Small intestine (tissue), 7 donors: Measurements from ENCODE around the gene OSBPL6. TPM values are rescaled to one million over a fixed set of nuclear protein-coding genes. Genes with fewer than 3 reads are reported as not detected.
A peak's percentile ranks its signal among the peaks of the same experiment; 100 is the strongest.

Experiments used
- DNase-seq, 2 donors: peaks; one replicate each; pipeline versions ENCODE4 v3.0.0 to v3.0.0-alpha.2; 2013
- FAIRE-seq: peaks from 2 replicates; lab custom pipeline; 2012; peaks lifted over from hg19 to GRCh38; lab: Jason Lieb, UNC
- H3K27ac ChIP-seq, 3 donors: one replicate each; pipeline ENCODE4 v1.5.1; 2013; ENCODE audit warnings: low read length in 2 of 3, mild to moderate bottlenecking in 2 of 3, control low read depth in 1 of 3, inconsistent platforms in 1 of 3, low read depth in 1 of 3, moderate library complexity in 1 of 3
- H3K27me3 ChIP-seq, 3 donors: one replicate each; pipeline ENCODE4 v1.6.1; 2013; ENCODE audit warnings: low read length in 3 of 3, inconsistent platforms in 1 of 3; ENCODE audit not compliant: control insufficient read depth in 3 of 3, insufficient read depth in 3 of 3
- H3K36me3 ChIP-seq, 3 donors: one replicate each; pipeline ENCODE4 v1.6.1; 2013; ENCODE audit warnings: low read length in 3 of 3, inconsistent platforms in 1 of 3, low read depth in 1 of 3, mild to moderate bottlenecking in 1 of 3, moderate library complexity in 1 of 3; ENCODE audit not compliant: control insufficient read depth in 3 of 3, insufficient read depth in 2 of 3
- H3K4me1 ChIP-seq, 3 donors: one replicate each; pipeline ENCODE4 v1.6.1; 2013; ENCODE audit warnings: low read length in 2 of 3, inconsistent platforms in 1 of 3, low read depth in 1 of 3, mild to moderate bottlenecking in 1 of 3, moderate library complexity in 1 of 3; ENCODE audit not compliant: control insufficient read depth in 3 of 3, insufficient read depth in 2 of 3
- H3K4me3 ChIP-seq, 3 donors: one replicate each; pipeline ENCODE4 v1.5.1; 2013; ENCODE audit warnings: low read length in 3 of 3, control low read depth in 1 of 3, inconsistent platforms in 1 of 3, low read depth in 1 of 3, mild to moderate bottlenecking in 1 of 3, moderate library complexity in 1 of 3
- H3K9me3 ChIP-seq, 2 donors: one replicate each; pipeline ENCODE4 v1.6.1; 2013; ENCODE audit warnings: low read depth in 1 of 2, low read length in 1 of 2; ENCODE audit not compliant: control insufficient read depth in 2 of 2, insufficient read depth in 1 of 2
- WGBS, 3 donors: extraction: QIAGEN DNeasy Blood & Tissue Kit; methylation state at CpG; one replicate each; pipeline ENCODE4 v1.1.7; 2013; 5-methylcytosine and 5-hydroxymethylcytosine counted together
- polyA plus RNA-seq, 4 donors: library from polyadenylated mRNA; stranded (reverse) in 3 of 4; unstranded in 1 of 4; fragments of 200-250 nt in 3 of 4; fragments of 120-200 nt in 1 of 4; gene quantifications; one replicate each; pipeline versions ENCODE4 v1.2.1 to v1.2.3, GENCODE V29; 2013
- donor health status: healthy with polysubstance abuse.
- donor health status: control.
- donor health status: control.
- donor health status: Bipolar disorder and iron deficiency.
- donor health status: healthy.

The OSBPL6 gene
- polyA plus RNA-seq, 4 donors: 0.87 to 4.4 (median 1.5) TPM

DNA sequence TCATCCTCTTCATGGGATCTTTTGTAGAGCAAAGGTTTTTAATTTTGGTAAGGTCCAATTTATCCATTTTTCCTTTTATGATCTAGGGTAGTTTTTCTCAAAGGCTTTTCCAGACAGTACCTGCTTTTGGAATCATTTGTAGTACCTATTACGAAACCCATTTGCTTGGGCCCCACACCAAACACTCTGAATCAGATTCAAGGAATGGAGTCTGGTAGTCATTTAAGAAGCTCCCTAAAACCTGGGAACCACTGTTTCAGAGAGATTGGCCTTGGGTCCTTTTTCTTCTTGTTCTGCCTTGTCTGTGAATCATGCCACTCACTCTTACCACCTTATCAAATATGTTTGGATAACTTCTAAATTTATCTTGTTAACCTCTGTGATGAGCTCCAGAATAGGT, 40.3 kb downstream of the OSBPL6 start:
- 89 to 97% (median 95%) methylated on average over 1 of the region's 1 CpG for WGBS, 3 donors
- no peak for DNase-seq
- H3K9me3 ChIP-seq: no peaks in the 10 kb centered on the region
- H3K27ac ChIP-seq: no peak overlapping the region
- H3K4me1 ChIP-seq: no peaks in the 10 kb centered on the region
- H3K36me3 ChIP-seq: no peaks in the 10 kb centered on the region
- FAIRE-seq: no peak
- H3K27me3 ChIP-seq: no peaks in the 10 kb centered on the region
- H3K4me3 ChIP-seq: no peak overlapping the region

DNA sequence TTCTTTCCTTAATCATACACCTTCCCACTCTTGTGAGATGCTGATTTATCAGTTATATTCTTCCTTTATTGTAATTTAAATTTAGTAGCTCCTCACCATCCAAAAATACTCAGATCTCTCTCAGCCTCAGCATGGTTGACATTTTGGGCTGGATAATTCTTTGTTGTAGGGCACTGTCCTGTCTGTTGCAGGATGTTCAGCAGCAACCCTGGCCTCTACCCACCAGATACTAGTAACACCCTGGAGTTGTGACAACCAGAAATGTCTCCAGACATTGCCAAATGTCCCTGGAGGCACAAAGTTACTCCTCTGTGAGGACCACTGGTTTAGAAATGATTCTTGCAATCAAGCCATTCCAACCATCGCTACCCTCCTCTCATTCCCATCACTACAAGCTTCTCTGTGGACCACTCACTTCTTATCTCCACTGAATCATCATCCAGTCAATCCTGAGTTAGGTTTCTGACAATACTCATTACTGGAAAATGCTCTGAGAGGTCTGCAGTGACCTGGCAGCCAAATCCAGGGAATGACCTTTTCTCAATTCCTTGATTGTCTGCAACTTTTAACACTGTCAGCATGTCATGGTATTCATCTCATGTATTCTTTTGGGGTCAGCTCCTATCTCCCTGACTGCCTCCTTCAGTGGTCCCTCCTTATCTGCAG, 43.3 kb downstream of the OSBPL6 start:
- H3K36me3 ChIP-seq: no peaks in the 10 kb centered on the region
- DNase-seq: no peak
- no peaks in the 10 kb centered on the region for H3K9me3 ChIP-seq
- H3K27ac ChIP-seq: no peak overlapping the region
- no peak overlapping the region for H3K4me3 ChIP-seq
- H3K4me1 ChIP-seq: no peaks in the 10 kb centered on the region
- WGBS, 3 donors: 88 to 100% (median 99%) methylated on average over 1 of the region's 1 CpG
- H3K27me3 ChIP-seq: no peaks in the 10 kb centered on the region
- no peak for FAIRE-seq

DNA sequence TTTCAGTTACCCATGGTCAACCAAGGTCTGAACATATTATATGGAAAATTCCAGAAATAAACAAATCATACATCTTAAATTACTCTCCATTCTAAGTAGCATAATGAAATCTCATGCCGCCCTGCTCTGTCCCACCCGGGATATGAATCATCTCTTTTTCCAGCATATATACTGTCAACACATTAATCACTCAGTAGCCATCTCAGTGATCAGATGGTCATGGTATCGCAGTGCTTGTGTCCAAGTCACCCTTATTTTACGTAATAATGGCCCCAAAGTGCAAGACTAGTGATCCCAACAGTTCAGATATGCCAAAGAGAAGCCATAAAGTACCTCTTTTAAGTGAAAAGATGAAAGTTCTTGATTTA, 43.8 kb downstream of the OSBPL6 start:
- Histone ChIP-seq H3K4me1 (no peaks in the 10 kb centered on the region), H3K27ac (no peak overlapping the region), H3K27me3 (no peaks in the 10 kb centered on the region), H3K9me3 (no peaks in the 10 kb centered on the region), H3K36me3 (no peaks in the 10 kb centered on the region), H3K4me3 (no peak overlapping the region)
- FAIRE-seq (no peak), DNase-seq (no peak)
- WGBS, 3 donors: 83 to 92% (median 87%) methylated on average over 4 of the region's 4 CpGs

DNA sequence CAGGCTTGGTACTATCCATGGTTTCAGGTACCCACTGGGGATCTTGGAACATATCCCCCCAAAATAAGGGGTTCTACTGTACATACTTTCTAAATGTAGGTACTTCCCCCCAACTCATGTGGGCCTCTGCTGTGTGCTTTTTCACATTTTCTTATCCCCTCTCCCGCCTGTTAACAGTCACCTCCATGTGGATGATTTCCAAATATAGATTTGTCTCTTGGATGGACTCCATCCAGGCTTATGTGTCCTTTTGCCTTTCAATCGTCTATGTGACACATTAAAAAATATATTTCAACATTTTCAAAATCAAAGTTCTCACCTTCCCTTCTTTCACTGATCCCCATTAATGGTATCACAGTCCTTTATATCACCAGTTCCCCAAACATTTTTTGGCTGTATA, 44.4 kb downstream of the OSBPL6 start:
- 73 to 81% (median 76%) methylated on average over 2 of the region's 2 CpGs for WGBS, 3 donors
- Histone ChIP-seq H3K4me1 (no peaks in the 10 kb centered on the region), H3K27me3 (no peaks in the 10 kb centered on the region), H3K27ac (no peak overlapping the region), H3K9me3 (no peaks in the 10 kb centered on the region), H3K36me3 (no peaks in the 10 kb centered on the region), H3K4me3 (no peak overlapping the region)
- no peak for FAIRE-seq
- no peak for DNase-seq

DNA sequence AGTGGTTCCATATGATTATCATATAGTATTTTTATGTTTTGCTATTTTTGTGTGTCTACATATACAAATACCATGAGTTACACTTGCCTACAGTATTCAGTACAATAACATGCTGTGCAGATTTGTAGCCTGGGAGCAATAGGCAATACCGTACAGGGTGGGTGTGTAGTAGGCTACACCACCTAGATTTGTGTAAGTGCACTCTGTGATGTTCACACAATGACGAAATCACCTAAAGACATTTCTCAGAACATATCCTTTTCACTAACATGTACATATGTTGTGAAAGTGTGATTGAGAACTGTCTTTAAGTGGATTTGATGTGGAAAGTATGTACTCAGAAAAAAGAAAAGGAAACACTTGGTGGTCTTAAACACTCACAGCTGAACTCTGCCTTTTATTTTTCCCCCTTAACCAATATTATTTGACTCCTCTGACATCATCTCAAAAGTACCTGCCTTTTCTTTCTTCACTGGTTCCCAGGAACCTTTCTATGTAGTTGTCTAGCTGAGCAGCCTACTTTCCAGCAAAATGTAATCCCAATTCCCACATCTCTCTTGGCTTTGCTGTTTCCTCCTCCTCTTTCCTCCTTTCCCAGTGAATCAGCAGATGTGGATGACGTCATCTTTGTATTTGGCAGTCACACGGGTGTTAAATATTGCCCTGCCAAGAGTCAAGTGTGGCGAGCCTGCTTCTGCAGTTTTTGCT, 47.7 kb downstream of the OSBPL6 start:
- no peaks in the 10 kb centered on the region for H3K4me1 ChIP-seq
- FAIRE-seq (no peak), DNase-seq (peak; percentile 26 to 42)
- no peaks in the 10 kb centered on the region for H3K27me3 ChIP-seq
- H3K36me3 ChIP-seq: no peaks in the 10 kb centered on the region
- no peak overlapping the region for H3K27ac ChIP-seq
- H3K4me3 ChIP-seq: no peak overlapping the region
- H3K9me3 ChIP-seq: no peaks in the 10 kb centered on the region
- WGBS, 3 donors: 38 to 52% (median 43%) methylated on average over 5 of the region's 5 CpGs

DNA sequence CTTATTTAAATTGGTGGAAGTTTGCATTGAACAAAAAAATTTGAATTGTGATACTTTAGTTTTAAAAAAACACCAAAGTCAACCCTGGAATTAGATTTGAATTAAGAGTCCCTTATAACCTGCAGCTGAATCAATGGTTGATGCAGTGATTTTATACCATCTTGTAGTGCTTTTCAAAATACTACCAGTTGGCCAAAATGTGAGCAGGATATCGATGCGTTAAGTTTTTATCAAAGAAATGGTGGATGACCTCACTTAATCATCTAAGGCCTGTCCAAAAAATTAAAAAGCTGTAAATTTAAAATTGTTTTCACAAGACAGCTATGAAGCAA, 48.2 kb downstream of the OSBPL6 start:
- H3K27me3 ChIP-seq: no peaks in the 10 kb centered on the region
- 62 to 78% (median 66%) methylated on average over 2 of the region's 2 CpGs for WGBS, 3 donors
- H3K4me3 ChIP-seq: no peak overlapping the region
- no peaks in the 10 kb centered on the region for H3K9me3 ChIP-seq
- H3K4me1 ChIP-seq: no peaks in the 10 kb centered on the region
- H3K36me3 ChIP-seq: no peaks in the 10 kb centered on the region
- no peak overlapping the region for H3K27ac ChIP-seq
- FAIRE-seq (no peak), DNase-seq (no peak)

DNA sequence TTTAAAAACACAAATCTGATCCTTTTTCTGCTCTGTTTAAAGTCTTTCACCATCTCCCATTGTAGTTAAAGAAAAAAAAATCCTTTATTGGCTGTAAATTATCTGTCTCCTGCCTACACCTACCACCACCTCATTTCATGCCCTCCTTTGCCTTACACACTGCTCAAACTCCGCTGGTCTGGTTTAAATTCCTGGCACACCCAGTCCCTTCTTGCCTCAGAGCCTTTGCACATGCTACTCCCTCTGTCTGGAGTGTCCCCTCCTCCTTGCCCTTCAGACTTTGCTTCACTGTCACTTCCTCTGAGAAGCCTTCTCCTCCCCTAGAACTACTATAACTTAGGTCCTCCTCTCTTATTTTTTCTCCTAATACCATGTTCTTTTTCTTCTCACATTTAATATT, 49.6 kb downstream of the OSBPL6 start:
- H3K4me3 ChIP-seq: no peak overlapping the region
- no peak overlapping the region for H3K27ac ChIP-seq
- H3K36me3 ChIP-seq: no peaks in the 10 kb centered on the region
- no peaks in the 10 kb centered on the region for H3K9me3 ChIP-seq
- no peaks in the 10 kb centered on the region for H3K27me3 ChIP-seq
- FAIRE-seq (no peak), DNase-seq (peak in 1 of 2 donors; percentile 13)
- H3K4me1 ChIP-seq: no peaks in the 10 kb centered on the region
- WGBS, 3 donors: 71 to 86% (median 81%) methylated on average over 1 of the region's 1 CpG

DNA sequence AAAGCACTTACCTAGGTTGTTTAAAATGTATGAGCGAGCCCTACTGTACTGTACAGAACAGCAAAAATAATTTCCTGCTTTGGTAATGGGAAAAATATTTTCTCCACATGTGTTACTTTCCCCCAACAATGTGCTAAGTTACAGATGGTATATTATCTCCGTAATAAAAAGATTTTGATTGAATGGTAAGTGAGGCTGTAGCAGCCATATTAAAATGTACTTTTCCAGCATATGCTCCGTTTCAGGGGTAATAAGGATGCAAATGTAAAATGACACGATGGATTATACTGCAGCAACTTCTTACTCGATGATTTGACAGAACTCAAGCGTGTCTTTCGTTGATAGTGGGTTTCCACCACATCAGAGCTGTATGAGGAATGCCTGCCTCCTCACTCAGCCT, 50.5 kb downstream of the OSBPL6 start:
- 79 to 84% (median 84%) methylated on average over 7 of the region's 7 CpGs for whole genome bisulfite sequencing, 3 donors
- DNase-seq (no peak), FAIRE-seq (no peak)
- no peaks in the 10 kb centered on the region for H3K27me3 ChIP-seq
- H3K27ac ChIP-seq: no peak overlapping the region
- H3K9me3 ChIP-seq: no peaks in the 10 kb centered on the region
- H3K4me3 ChIP-seq: no peak overlapping the region
- no peaks in the 10 kb centered on the region for H3K36me3 ChIP-seq
- no peaks in the 10 kb centered on the region for H3K4me1 ChIP-seq

DNA sequence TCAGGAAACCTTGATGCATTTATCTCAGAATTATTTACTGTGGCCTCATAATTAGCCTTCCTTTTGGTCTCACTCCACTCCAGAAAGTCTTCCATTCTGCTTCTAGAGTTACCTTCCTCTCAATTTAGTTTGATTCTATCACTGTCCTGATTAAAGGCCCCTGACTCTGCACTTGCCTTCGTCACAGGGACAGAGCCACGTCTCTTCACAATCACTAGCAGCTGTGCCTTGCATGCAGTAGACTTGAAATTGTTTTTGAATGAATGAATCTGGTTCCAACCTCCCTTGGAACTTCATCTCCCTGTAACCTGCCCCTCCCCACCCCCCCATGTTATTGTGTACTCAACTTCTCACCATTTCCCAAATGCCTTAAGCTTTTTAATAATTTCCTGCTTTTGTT, 52.4 kb downstream of the OSBPL6 start:
- FAIRE-seq (no peak), DNase-seq (no peak)
- H3K27me3 ChIP-seq: no peaks in the 10 kb centered on the region
- H3K9me3 ChIP-seq: no peaks in the 10 kb centered on the region
- WGBS, 3 donors: 79 to 91% (median 83%) methylated on average over 2 of the region's 2 CpGs
- H3K36me3 ChIP-seq: no peaks in the 10 kb centered on the region
- H3K4me3 ChIP-seq: no peak overlapping the region
- H3K4me1 ChIP-seq: no peaks in the 10 kb centered on the region
- H3K27ac ChIP-seq: no peak overlapping the region
